ENCODE measurements around the gene GFPT2.

The GFPT2 gene

GRCh38 chr5:180353048-180353979 lies at the start of gene GFPT2:
Gene GFPT2 (minus strand): TSS chr5:180353336. CDS start chr5:180353217, 119 bp downstream.
- peak in 1 of 2 experiments; percentile 71 for DNase-seq

- DNase-seq: no peak
These were observed 49.6 kb upstream of the GFPT2 start for GRCh38 chr5:180402716-180403115.

GRCh38 chr5:180401229-180401907 lies 48.2 kb upstream of the GFPT2 start:
- no peak for DNase-seq

GRCh38 chr5:180400416-180400815 lies 47.3 kb upstream of the GFPT2 start:
- no peak for DNase-seq

- no peak for DNase-seq
These were observed 46.5 kb upstream of the GFPT2 start for GRCh38 chr5:180399401-180400215.

- DNase-seq: no peak
These were observed 43.8 kb upstream of the GFPT2 start for GRCh38 chr5:180396926-180397325.

- no peak for DNase-seq
These were observed 42.6 kb upstream of the GFPT2 start for GRCh38 chr5:180395540-180396274.

- no peak for DNase-seq
These were observed 41.0 kb upstream of the GFPT2 start for GRCh38 chr5:180394031-180394636.

GRCh38 chr5:180391276-180391675 lies 38.1 kb upstream of the GFPT2 start:
- no peak for DNase-seq

GRCh38 chr5:180390441-180391190 lies 37.5 kb upstream of the GFPT2 start:
- DNase-seq: no peak

GRCh38 chr5:180389252-180390101 lies 36.3 kb upstream of the GFPT2 start:
- DNase-seq: no peak

GRCh38 chr5:180387798-180388197 lies 34.7 kb upstream of the GFPT2 start:
- DNase-seq: no peak

- DNase-seq: no peak
These were observed 29.8 kb upstream of the GFPT2 start for GRCh38 chr5:180382926-180383325.

GRCh38 chr5:180381851-180382480 lies 28.8 kb upstream of the GFPT2 start:
- DNase-seq: no peak

GRCh38 chr5:180381428-180381827 lies 28.3 kb upstream of the GFPT2 start:
- DNase-seq: no peak

GRCh38 chr5:180380856-180381255 lies 27.7 kb upstream of the GFPT2 start:
- no peak for DNase-seq

GRCh38 chr5:180380441-180380840 lies 27.3 kb upstream of the GFPT2 start:
- no peak for DNase-seq

GRCh38 chr5:180379355-180380070 lies 26.4 kb upstream of the GFPT2 start:
- DNase-seq: no peak

Data from NCI-H526 (cell line).